G401.6 (cell line): Measurements from ENCODE around the gene TMEM120A.

ENCODE experiments used
- FAIRE-seq: peaks from 2 replicates; lab custom pipeline; 2012; peaks lifted over from hg19 to GRCh38; lab: Jason Lieb, UNC

The TMEM120A gene

DNA sequence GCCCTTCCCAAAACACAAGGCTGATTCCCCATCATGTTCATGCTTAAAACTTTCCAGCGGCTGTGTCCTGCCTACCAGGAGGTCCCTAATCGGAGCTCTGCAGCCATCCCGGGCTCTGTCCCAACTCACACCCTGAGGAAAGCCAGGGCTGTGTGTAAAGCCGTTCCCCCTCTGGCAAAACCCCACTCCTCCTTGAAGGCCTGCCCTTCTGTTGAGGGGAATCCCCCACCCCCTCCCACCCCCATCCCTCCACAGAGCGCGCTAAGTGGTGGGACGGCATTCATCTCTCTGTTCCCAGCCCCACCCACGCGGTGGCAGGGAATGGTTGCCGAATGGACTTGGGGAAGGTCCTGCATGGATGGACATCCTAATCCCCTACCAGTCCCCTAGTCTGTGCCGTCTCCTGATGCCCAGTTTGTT lies 667 bp upstream of the TMEM120A start:
- no peak for FAIRE-seq

DNA sequence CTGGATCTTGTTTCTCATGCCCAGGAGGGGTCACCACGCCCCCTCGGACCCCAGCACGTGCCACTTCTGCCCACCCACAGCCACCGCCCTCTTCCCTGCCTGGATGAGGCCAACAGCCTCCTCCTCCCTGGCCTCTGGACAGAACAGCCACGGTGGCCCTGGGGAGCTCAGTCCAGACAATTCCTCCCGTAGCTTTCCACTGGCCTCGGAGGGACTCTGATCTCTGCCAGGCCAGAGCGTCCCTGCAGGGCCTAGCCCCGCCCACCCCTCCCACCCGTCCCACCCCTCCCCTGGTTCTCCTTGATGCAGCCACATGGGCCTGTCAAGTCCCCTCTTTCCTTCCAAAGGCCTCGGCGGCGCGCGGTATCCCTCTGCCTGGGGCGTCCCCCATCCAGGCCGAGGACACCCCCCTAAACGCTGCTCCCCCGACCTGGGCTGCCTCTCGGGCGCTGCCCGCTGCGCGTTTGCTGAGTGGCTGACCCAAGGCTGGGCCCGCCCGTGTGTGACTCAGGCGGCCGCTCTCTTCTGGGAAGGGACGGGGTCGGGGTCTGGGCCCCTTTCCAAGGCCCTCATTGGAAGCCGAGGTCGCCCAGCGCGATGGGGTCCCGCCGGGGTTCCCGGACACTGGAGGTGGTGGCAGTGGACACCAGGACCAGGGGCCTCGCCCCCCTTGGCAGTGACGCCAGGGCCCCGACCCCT lies 557 bp downstream of the TMEM120A start:
- no peak for FAIRE-seq

DNA sequence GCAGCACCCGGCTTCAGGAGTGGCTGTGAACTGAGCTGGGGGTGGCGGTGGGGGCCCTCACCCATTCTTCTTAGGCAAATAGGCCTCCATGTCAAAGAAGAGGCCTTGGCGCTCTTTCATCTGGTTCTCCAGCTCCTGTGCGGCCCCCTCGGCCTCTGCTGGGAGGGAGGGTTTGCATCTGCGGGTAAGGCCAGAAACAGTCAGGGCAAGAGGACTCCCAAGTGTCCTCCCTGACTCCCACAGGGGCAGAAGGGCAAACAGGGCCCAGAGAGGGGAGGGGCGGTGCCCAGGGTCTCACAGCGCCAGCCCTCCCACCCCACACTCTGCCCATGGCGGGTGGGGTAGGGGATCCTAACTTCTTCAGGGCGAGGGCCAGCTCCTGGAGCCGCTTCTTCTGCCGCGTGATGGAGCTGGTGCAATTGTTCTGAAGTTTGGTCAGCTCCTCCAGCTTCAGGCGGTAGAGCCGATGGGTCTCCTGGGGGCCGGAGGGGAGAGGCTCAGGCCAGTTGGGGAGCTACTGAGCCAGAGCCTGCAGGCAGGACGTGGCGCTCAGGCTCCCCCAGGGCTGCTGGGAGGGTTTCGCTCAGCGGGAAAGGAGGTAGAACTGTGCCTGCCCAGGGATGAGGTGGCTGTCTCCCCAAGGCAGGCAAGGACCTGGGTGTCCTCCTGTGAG lies 2.2 kb downstream of the TMEM120A start:
- FAIRE-seq: no peak

DNA sequence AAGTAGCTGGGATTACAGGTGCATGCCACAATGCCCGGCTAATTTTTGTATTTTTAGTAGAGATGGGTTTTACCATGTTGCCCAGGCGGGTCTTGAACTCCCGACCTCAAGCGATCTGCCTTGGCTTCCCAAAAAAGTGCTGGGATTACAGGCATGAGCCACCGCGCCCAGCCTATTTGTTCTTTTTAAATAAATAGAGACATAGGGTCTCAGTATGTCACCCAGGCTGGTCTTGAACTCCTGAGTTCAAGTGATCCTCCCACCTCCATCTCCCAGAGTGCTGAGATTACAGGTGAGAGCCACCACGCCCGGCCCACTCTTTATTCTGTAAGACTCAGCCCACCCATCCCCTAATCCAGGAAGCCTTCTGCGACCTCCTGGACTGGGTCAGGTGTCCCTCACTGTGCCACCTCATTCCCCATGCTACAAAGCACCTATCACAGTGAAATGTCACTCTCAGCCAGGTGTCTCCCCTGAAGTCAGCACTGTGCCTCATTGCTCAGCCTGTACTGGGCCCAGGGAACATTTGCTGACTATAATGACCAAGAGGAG lies 2.8 kb downstream of the TMEM120A start:
- no peak for FAIRE-seq

DNA sequence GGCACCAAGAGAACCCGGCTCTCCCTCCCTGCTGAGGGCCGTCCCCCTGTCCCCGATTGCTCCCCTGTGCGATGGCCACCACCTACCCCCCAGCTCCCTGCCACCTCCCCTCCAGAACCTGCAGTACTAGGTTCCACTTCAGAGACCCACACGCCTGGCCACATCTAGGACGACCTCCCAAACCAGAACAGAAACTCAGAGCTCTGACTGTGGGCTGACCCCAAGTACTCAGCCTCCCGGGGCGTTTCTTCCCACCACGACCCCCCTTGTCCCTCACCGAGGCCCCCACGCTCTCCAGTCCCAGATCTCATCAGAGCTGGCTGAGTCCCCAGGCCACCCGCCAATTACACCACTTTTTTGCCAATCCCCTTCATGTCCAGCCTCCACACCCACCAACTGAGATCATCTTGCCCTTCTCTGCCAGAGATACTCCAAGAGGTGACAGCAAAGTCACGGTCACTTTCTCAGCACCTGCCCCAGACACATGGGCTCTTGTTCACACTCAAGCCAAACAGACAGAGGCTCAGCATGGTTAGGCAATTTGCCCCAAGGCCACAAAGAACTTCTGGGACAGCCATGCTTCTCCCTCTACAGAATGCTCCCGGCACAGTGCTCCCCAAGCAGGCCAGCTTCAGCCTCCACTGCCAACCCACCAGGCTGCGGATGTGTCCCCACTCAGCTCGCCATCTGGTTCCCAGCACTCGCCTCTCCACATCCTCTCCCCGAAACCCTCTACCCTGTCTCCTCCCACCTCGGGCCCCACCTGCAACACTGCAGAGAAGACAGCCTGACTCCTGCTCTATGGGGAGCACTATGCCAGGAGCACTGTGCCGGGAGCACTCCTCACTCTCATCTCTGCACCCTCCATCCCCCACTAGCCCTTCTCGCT lies 4.7 kb downstream of the TMEM120A start:
- FAIRE-seq: no peak

DNA sequence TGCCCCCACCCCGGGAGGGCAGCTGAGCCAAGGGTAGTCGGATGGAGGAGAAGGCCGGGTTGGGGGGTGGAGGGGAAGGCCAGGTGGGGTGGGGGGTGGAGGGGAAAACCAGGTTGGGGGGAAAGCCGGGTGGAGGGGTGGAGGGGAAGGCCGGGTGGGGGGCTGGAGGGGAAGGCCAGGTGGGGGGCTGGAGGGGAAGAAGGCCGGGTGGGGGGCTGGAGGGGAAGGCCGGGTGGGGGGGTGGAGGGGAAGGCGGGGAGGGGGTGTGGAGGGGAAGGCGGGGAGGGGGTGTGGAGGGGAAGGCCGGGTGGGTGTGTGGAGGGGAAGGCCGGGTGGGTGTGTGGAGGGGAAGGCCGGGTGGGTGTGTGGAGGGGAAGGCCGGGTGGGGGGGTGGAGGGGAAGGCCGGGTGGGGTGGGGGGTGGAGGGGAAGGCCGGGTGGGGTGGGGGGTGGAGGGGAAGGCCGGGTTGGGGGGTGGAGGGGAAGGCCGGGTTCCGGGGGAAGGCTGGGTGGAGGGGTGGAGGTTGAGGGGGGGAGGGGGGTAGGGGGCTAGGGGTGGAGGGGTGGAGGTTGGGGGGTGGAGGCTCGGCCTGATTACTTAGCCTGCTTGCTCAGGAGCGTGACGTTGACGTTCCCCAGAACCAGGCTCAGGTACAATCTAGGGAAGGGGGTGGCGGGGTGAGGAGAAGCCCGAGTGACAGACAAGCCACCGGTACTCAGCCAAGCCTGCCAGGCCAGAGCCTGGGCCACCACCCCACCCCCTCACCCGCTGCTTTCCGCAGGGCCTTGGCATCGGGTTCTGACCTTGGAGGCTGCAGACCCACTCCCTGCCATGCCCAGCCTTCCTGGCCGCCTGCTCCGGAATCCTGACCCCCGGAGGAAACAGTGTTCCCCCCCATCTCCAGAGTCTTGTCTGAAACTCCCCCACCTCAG lies 5.6 kb downstream of the TMEM120A start:
- FAIRE-seq: no peak

DNA sequence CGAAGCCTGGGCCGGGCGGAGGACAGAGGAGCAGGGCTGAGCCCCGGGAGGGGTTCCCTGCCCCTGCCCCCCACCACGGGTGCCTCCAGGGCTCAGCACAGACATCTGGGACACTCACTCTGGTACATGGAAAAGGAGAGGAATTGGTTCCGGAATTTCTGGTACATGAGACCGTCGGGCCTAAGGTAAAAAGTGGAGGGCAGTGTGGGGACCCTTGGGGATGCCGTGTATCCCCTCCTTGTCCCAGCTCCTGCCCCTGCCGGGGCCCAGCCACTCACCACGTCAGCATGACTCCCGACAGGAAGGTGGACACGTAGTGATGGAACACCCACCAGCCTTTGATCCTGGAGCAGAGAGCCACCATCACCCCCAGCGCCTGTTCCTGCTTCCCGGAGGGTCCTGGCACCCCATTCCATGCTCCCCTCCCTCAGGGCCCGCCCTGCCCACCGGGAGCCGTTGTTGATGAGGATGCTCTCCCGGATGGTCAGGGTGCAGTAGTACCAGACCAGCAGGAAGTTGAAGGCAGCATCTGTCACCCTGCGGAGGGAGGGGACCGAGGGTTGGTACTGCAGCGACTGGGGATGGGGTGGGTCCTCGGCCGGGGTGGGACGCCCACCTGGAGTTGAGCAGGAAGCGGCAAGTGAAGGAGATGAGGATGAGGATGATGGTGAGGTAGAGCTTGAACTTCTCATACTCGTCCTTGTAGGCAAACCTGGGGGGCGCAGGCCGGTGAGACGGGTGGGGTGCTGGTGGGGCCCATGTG lies 6.4 kb downstream of the TMEM120A start:
- FAIRE-seq: no peak

DNA sequence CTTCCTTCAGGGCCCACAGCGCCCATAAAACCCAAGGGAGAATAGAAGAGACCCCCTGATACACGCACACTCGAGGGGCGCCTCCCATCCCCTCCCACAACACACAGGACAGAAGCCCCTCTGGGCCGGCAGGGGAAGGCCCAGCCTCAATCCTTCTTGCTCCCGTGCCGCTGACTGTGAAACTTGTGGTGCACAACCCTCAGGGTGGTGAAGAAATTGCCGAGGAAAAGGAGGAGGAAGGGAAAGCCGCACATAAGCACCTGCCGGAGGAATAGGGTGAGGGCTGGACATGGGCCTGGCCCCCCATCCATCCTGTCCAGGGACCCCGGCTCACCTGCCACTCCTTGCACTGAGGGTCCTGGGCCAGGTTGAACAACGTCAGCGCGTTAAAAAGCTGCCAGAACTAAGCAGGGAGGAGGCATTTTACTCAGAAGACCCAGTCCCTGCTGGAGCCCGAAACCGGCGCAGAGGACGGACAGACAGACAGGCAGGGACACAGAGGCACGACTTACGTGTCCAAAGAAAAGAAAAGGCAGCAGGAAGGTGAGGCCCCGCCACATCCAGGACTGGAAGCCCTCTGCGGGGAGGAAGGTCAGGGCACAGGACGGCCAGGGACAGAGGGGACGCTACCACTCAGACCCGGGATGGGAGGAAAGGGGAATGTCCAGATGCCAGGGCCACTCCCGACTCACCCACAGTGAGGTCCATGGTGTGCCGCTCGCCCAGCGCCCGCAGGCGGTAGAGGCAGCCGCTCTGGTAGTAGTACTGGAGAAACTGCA lies 7.2 kb downstream of the TMEM120A start:
- FAIRE-seq: no peak

DNA sequence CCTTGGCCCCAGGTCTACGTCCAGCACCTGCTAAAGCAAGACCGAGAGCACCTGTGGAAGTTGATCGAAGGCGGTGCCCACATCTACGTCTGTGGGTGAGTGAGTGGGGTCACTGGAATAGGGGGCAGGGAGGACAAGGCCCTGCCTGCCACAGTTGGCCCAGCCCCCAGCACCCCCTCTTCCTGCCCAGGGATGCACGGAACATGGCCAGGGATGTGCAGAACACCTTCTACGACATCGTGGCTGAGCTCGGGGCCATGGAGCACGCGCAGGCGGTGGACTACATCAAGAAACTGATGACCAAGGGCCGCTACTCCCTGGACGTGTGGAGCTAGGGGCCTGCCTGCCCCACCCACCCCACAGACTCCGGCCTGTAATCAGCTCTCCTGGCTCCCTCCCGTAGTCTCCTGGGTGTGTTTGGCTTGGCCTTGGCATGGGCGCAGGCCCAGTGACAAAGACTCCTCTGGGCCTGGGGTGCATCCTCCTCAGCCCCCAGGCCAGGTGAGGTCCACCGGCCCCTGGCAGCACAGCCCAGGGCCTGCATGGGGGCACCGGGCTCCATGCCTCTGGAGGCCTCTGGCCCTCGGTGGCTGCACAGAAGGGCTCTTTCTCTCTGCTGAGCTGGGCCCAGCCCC lies 8.1 kb downstream of the TMEM120A start:
- no peak for FAIRE-seq

DNA sequence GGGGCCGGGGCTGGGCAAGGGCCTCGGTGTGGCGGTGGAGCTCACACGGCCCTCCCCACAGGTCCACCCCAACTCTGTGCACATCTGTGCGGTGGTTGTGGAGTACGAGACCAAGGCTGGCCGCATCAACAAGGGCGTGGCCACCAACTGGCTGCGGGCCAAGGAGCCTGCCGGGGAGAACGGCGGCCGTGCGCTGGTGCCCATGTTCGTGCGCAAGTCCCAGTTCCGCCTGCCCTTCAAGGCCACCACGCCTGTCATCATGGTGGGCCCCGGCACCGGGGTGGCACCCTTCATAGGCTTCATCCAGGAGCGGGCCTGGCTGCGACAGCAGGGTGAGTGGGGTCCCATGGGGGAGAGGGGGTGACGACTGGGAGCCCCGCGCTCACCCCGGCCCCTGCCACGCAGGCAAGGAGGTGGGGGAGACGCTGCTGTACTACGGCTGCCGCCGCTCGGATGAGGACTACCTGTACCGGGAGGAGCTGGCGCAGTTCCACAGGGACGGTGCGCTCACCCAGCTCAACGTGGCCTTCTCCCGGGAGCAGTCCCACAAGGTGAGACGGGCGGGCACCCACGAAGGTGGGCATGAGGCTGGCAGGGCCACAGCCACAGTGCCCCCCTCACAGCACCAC lies 8.8 kb downstream of the TMEM120A start:
- no peak for FAIRE-seq

DNA sequence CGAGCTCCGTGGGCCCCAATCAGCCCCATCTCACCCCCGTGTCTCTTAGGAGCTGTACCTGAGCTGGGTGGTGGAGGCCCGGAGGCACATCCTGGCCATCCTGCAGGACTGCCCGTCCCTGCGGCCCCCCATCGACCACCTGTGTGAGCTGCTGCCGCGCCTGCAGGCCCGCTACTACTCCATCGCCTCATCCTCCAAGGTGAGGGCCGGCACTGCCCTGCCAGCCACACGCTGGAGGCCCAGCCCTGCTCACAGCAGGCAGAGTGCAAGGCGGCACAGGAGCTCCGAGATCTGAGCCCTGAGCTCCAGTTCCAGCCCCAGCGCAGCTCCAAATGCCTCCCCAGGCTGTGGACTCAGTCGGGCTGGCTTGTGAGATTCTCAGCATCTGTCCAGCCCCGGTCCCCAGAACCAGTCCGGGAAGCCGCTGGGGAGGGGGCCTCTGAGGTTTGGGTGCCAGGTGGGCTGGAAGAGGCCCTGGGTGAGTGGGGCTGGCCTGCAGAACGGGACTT lies 9.3 kb downstream of the TMEM120A start:
- FAIRE-seq: no peak

DNA sequence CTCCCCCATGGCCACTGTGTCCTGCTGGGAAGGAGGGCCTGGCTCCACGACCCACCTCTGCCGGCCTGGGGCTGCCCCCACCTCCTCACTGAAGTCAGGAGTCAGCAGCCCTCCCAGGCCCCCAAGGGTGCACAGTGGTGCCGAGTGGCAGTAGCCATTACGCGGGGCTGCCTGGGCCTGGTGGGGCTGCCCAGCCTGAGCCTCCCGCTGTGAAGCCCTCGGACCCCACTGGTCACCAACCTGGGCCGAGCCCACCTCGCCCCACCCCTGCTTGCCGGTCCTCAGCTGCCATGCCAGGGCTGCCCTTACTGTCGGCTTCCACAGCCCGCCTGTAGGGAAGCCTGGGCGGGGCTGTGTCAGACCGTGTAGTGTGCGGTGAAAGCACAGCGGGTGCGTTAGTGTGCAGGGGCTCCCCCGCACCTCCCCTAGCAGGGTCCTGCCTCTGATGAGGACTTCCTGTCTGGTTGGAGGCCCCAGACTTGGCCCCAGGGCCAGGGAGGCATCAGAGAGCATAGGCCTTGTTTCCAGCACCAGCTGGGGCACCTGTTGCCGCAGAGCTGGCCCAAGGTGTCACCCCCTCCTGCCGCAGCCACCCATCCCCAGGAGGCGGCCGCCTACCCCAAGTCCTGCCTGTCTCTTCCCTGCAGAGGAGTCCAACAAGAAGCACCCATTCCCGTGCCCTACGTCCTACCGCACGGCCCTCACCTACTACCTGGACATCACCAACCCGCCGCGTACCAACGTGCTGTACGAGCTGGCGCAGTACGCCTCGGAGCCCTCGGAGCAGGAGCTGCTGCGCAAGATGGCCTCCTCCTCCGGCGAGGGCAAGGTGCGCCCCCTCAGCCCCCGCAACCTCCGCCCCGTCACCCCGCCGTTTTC lies 10.0 kb downstream of the TMEM120A start:
- FAIRE-seq: no peak

DNA sequence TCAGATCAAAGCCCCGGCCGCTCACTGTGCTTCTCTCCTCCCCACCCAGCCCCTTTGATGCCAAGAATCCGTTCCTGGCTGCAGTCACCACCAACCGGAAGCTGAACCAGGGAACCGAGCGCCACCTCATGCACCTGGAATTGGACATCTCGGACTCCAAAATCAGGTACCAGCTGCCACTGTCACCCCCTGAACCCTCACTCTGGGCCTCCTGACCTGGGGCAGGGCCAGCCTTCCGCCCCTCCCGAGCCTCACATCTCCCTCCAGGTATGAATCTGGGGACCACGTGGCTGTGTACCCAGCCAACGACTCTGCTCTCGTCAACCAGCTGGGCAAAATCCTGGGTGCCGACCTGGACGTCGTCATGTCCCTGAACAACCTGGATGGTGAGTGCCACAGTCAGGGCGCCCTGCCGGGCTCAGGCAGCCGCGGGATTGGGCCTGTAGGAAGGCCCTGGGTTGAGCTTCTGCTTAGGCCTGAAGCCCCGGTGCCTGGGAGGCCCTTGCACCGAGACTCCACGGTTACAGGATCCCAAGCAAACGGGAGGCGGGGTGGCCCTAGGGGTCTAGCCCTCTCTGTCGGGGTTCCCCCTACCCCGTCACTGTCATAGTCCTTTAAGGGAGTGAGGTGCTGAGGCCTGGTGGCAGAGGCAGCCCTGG lies 10.8 kb downstream of the TMEM120A start:
- FAIRE-seq: no peak

DNA sequence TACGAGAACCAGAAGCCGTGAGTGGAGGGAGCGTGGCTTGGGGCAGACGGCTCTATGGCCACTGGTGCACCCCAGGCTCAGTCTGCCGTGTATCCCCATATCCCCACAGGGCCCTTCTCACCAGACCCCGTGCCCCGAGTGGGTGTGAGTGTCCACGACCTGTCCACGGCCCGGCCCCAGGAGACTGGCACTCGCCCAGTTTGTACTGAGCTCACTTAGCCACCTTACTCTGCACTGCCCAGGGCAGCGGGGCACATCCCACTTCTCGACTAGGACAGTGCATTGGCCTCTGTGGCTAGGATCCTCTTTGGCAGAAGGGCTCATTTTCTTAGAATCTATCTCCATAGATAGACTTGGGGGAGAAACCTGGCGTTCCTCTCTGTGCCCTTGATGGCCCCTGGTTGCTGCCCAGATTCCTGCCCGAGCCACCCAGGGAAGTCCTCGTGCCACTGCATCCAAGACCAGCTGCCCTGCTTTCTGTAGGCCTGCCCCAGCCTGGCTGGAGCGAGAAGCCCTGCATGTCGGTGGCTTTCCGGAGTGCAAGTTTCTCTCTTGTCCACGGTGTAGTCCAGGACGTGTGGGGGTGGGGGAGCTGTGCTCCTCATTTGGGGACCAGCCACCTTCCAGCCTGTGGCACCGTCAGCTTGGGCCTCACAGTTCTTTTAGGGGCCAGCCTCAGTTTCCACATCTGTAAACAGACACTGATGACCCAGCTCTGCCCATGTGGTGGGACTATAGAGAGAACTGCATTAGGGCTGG lies 11.9 kb downstream of the TMEM120A start:
- no peak for FAIRE-seq

DNA sequence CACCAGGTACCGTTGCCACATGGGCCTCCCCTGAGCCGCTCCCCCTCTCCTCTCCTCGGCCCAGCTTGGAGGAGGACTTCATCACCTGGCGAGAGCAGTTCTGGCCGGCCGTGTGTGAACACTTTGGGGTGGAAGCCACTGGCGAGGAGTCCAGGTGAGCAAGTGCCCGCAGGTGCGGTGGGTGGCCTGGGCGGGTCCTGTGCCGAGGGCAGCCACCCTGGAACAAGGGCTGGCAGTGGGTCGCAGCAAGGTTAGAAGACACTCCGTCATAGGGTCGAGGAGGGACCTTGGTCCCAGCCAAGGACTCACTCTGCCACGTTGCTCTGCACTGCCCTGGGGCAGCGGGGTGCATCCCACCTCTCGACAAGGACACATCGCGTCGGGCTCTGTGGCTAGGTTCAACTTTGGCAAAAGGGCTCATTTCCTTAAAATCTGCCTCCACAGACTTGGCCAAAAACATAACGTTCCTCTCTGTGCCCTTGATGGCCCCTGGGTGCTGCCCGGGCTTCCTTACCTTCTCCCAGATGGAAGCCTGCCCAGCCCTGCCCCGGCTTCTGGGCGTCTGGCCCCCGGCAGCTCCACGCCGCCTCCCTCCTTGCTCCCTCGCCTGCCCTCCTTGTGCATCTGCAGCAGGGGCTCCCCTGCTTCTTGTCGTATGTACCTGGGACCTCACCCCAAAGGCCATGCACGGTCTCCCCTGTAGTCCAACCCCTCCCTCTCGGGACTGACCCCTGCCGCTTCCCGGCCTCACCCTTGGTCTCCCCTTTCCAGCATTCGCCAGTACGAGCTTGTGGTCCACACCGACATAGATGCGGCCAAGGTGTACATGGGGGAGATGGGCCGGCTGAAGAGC lies 12.7 kb downstream of the TMEM120A start:
- no peak for FAIRE-seq

DNA sequence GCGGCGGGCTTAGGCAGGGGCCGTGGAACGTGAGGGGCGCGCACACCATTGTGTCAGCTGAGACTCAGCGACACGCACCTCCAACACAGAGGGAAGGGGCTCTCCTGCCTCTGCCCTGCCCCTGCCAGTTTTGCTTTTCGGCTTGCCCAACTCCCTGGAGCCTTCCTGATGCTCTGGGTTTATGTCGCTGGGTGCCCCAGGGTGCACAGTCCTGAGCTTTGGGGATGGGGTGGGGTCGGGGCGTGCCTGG lies 13.3 kb downstream of the TMEM120A start:
- no peak for FAIRE-seq
